HL-60/S4 (cell line): ENCODE data around the gene LTB.
"Not testable (repeated sequence)": the region's sequence is repeated elsewhere in the genome, so short reads cannot be mapped to it uniquely, and the experiment has no call there.

Experiments
- in situ Hi-C: fragments of 300-500 bp; cut with MboI; formaldehyde crosslinking; loops from 2 replicates; pipeline ENCODE4 v1.14.3; 2022; ENCODE audit warnings: low sequenced_read_pairs

LTB gene

GRCh38 chr6:31609519-31610406, 27.5 kb upstream of the LTB start:
- in situ Hi-C loops = no loop called here

- in situ Hi-C loops = no loop called here
These were observed 25.1 kb upstream of the LTB start for GRCh38 chr6:31607317-31607716.

- in situ Hi-C loops = loop anchor here (5.0 kb wide), 1 partner anchor 45 kb away; no protein-coding TSS in a partner anchor
These were observed 14.8 kb upstream of the LTB start for GRCh38 chr6:31597006-31597405.

- in situ Hi-C loops = no loop called here
These were observed 10.2 kb upstream of the LTB start for GRCh38 chr6:31592396-31592771.

GRCh38 chr6:31590691-31591090, 8.5 kb upstream of the LTB start:
- in situ Hi-C loops = not testable (repeated sequence)

GRCh38 chr6:31588871-31589650, 6.8 kb upstream of the LTB start:
- in situ Hi-C loops = no loop called here

GRCh38 chr6:31587791-31588777, 5.9 kb upstream of the LTB start:
- in situ Hi-C loops = no loop called here

GRCh38 chr6:31586599-31587281, 4.5 kb upstream of the LTB start:
- in situ Hi-C loops = no loop called here

- in situ Hi-C loops = no loop called here
These were observed 3.8 kb upstream of the LTB start, which contains the start of gene LST1 for GRCh38 chr6:31586008-31586407. TSS of gene LST1 (plus strand) at chr6:31586277. CDS start at chr6:31587300, 1,023 bp downstream.

- in situ Hi-C loops = no loop called here
These were observed 3.3 kb upstream of the LTB start for GRCh38 chr6:31585491-31585890.

GRCh38 chr6:31581434-31582229, 592 bp downstream of the LTB start:
- in situ Hi-C loops = no loop called here

- in situ Hi-C loops = no loop called here
These were observed 1.3 kb downstream of the LTB start for GRCh38 chr6:31580807-31581433.

GRCh38 chr6:31580438-31580740, 1.8 kb downstream of the LTB start:
- in situ Hi-C loops = no loop called here

- in situ Hi-C loops = no loop called here
These were observed 2.4 kb downstream of the LTB start for GRCh38 chr6:31579546-31580437.

- in situ Hi-C loops = no loop called here
These were observed 3.1 kb downstream of the LTB start for GRCh38 chr6:31579119-31579505.

GRCh38 chr6:31578184-31579118, 3.8 kb downstream of the LTB start:
- in situ Hi-C loops = no loop called here

GRCh38 chr6:31577579-31577966, 4.7 kb downstream of the LTB start:
- in situ Hi-C loops = no loop called here
